AG09309 (cell line): ENCODE data around the gene MCU.

Experiments
- DNase-seq: peaks from one replicate; pipeline ENCODE4 v3.0.0-alpha.2; 2010; ENCODE audit warnings: low read depth
- H3K4me3 ChIP-seq: 2 replicates; pipeline ENCODE4 v1.5.1; 2011; ENCODE audit warnings: mild to moderate bottlenecking, low read depth, low read length, moderate library complexity; ENCODE audit not compliant: control insufficient read depth
- TF ChIP-seq, protein P1 (sequence below): IDR thresholded peaks from 2 replicates; pipeline ENCODE4 v1.5.1; 2011; ENCODE audit warnings: mild to moderate bottlenecking, low read depth, low read length, inconsistent platforms; ENCODE audit not compliant: insufficient read depth, control insufficient read depth; ENCODE audit errors: missing control alignments

The MCU gene

DNA sequence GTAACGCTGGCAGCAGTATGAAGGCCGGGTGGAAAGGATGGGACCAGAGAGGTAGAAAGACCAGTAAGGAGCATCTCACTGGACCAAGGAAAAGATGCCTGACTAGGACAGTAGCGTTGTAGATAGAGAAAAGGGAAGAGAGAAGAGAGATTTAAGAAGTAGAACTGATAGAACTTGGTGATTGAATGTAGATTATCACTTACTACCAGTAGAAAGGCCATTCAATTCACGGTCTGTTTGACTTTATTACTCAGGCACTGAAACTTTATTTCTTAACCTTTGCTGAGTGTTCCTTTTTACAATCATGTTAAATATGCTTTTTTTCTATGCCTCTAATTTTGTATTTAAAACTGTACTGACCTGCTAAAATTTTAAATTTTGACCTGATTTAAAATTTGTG lies 12.2 kb downstream of the MCU start:
- H3K4me3 ChIP-seq, result no peak overlapping the region
- TF ChIP-seq, protein P1, sequence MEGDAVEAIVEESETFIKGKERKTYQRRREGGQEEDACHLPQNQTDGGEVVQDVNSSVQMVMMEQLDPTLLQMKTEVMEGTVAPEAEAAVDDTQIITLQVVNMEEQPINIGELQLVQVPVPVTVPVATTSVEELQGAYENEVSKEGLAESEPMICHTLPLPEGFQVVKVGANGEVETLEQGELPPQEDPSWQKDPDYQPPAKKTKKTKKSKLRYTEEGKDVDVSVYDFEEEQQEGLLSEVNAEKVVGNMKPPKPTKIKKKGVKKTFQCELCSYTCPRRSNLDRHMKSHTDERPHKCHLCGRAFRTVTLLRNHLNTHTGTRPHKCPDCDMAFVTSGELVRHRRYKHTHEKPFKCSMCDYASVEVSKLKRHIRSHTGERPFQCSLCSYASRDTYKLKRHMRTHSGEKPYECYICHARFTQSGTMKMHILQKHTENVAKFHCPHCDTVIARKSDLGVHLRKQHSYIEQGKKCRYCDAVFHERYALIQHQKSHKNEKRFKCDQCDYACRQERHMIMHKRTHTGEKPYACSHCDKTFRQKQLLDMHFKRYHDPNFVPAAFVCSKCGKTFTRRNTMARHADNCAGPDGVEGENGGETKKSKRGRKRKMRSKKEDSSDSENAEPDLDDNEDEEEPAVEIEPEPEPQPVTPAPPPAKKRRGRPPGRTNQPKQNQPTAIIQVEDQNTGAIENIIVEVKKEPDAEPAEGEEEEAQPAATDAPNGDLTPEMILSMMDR, result no peak
- no peak for DNase-seq

DNA sequence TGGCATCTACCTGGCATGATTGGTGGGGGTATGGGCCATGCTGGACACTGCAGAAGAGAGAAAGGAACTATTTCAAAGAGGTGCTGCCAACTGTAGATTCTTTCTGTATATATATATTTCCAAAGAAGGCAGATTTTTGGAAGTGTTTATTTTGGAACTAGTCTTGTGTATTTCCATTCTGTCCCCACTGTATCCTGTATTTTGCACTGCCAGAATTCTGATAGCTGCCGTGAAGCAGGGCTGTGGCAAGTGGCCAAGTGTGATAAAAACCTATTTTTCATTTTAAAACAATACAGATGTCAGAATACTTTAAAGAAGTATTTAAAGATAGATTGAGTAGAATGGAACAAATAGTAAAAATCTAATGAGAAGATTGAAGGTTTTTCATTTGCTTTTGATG lies 17.1 kb downstream of the MCU start:
- TF ChIP-seq, protein P1, result no peak

DNA sequence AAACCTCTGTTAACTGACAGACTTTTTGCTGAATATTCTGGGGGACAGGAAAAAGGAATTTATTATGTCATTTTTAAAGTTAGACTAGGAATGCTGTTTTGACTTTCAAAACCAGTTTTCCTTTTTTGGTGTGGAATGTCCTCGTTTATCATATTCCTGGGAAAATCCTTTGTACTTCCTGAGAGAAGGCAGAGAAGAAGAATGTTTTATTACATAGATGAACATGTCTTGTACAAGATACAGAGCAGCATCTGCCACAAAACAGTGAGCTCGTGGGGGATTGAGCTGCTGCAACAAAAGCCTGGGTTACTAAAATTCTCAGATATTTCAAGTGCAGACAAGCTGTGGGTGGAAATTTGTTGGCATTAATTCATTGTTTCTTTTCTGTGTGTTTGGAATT lies 20.2 kb downstream of the MCU start:
- no peak overlapping the region for H3K4me3 ChIP-seq
- no peak for DNase-seq

More for the DNA sequence above, 17.1 kb downstream of the MCU start:
- no peak overlapping the region for H3K4me3 ChIP-seq
- no peak for DNase-seq

DNA sequence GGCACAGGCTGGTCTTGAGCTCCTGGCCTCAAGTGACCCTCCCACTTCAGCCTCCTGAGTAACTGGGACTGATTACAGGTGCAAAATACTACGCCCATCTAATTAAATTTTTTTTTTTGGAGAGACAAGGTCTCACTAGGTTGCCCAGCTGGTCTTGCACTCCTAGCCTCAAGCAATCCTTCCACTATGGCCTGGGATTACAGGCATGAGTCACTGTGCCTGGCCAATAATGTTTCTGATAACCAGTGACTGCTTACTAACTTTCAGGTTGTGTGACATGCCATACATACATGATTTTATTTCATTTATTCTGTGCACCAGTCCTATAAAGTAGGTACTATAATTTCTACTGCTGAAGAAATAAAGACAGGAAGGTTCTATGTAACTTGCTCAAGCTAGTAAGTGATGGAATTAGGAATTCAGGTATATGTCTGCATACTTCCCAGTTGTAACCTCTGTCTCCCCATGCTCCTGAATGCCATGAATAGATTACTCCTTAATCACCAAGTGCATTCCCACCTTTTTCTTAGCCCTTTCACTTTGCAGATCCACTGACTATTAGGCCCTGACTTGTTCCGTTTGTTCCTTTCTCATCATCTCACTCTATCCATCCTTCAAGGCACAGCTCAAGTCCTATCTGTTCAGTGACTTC lies 28.1 kb downstream of the MCU start:
- no peak overlapping the region for H3K4me3 ChIP-seq
- TF ChIP-seq, protein P1, result no peak
- DNase-seq, result no peak

More for the DNA sequence above, 20.2 kb downstream of the MCU start:
- TF ChIP-seq, protein P1, result no peak

DNA sequence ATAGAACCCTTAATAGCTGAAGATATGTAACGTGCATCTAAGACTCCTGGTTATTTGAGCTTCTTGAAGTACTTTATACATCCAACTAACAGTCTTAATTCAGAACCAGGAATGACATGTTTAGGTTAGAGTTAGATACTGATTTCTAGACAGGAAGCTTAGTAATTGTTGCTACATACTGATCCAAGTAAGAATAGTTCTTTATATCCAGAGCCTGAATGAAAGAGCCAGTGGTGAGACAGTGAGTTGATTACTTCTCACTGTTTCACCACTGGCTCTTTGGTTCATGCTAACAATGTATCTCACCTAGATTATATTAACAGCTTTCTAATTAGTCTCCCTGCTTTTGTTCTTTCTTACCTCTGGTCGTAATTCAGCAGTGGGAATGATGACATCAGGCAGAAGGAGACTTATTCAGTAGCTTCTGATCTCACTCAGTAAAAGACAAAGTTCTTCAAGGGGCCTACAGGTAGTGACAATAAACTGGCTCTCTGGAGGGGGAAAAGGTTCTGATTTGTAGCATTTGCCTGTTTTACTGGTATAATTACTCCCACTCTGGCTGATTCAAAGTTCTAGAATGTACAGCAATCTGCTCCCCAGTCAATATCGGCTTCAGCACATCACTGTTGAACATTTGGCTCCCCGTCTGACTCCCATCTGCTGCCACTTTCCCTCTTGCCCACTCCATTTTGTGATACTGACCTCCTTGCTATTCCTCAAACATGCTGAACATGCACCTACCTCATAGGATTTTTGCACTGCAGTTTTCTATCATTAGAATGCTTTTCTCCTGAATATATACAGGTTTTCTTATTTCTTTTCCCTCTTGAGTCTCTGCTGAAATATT lies 29.1 kb downstream of the MCU start:
- TF ChIP-seq, protein P1, result no peak
- DNase-seq, result no peak
- no peak overlapping the region for H3K4me3 ChIP-seq

DNA sequence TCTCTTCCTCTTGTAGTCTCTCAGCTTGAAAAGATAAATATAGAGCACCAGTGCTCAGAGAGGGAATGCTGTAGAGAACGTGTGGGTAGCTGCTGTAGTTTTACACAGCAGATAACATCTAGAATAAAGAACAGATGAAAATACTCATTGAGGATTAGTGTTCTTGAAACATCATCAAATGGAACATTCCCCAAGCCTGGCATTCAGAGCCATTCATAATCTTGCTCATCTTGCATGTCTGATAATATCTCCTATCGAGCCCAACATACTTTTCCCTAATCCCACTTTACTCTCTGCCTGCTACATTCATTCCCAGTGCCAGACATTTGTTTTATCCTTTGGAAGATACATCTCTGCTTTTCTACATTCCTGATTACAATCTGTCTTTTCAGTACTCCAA lies 35.2 kb downstream of the MCU start:
- H3K4me3 ChIP-seq, result no peak overlapping the region
- DNase-seq, result no peak
- TF ChIP-seq, protein P1, result no peak
